ENCODE data around the gene MVK. TPM values are rescaled to one million over a fixed set of nuclear protein-coding genes. Genes with fewer than 3 reads are reported as not detected.

MVK gene
- total and polyA plus RNA-seq, 2 experiments from 2014 or later = 6.7 to 11.8 TPM

DNA sequence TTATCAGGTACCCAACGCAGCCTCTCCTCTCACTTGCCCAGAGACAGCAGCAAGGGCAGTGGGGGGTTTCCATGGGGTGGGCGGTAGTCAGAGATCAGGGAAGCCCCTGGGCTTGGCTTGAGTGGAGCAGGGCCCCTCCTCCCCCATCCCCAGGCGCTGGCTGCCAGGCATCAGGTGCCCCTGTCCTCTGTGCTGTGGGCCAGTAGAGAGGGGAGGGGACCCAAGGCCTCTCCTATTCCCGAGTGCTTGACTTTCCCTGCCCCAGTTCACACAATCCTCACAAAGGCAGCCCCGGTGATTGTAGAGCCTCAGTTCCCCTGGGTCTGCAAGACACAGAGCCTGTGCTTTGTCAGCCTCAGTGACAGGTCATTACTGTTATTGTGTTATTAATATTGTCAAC, 57.7 kb downstream of the MVK start:
- Histone ChIP-seq H3K27me3 (replicated peaks; ENCODE audit: insufficient read depth) (peaks cover 4% of the 10 kb centered on the region), H3K9me2 (ENCODE audit: insufficient read depth) (no peaks in the 10 kb centered on the region), H3K9ac (no peak overlapping the region), H3K9me3 (ENCODE audit: low read depth) (no peaks in the 10 kb centered on the region), H3K36me3 (ENCODE audit: low read depth) (no peaks in the 10 kb centered on the region), H3K79me2 (ENCODE audit: insufficient read depth) (no peaks in the 10 kb centered on the region), H3K4me1 (ENCODE audit: insufficient read depth) (no peaks in the 10 kb centered on the region), H2AFZ (no peak overlapping the region), H4K20me1 (ENCODE audit: insufficient read depth) (no peaks in the 10 kb centered on the region), H3F3A (ENCODE audit: insufficient read depth) (no peaks in the 10 kb centered on the region), H3K27ac (no peak overlapping the region), H3K4me2 (ENCODE audit: unreplicated experiment) (no peak overlapping the region), H3K4me3 (no peak overlapping the region)
- DNase-seq = no peak
- WGBS, 2 experiments (ENCODE audit: low coverage in 1 of 2, low lambda C conversion rate in 2 of 2, missing lambda C conversion rate in 2 of 2) = 40 to 49% methylated on average over 5 of the region's 5 CpGs
- in situ Hi-C loops (cut with MboI) = no loop called here
- TF ChIP-seq EZH2phosphoT487 (IDR thresholded peaks at IDR 0.05; ENCODE audit: insufficient read depth, low read depth) = no peak
- no peak for TF ChIP-seq EZH2 (IDR thresholded peaks at IDR 0.05; ENCODE audit: insufficient read depth, poor library complexity, severe bottlenecking)

- WGBS, 2 experiments (ENCODE audit: low coverage in 1 of 2, low lambda C conversion rate in 2 of 2, missing lambda C conversion rate in 2 of 2) = 45 to 46% methylated on average over 3 of the region's 3 CpGs
- H3K9me3 ChIP-seq (ENCODE audit: low read depth) = no peaks in the 10 kb centered on the region
- no peak for TF ChIP-seq EZH2phosphoT487 (IDR thresholded peaks at IDR 0.05; ENCODE audit: insufficient read depth, low read depth)
- TF ChIP-seq EZH2 (IDR thresholded peaks at IDR 0.05; ENCODE audit: insufficient read depth, poor library complexity, severe bottlenecking) = no peak
- H4K20me1 ChIP-seq (ENCODE audit: insufficient read depth) = no peaks in the 10 kb centered on the region
- H3F3A ChIP-seq (ENCODE audit: insufficient read depth) = no peaks in the 10 kb centered on the region
- no peak overlapping the region for H3K4me2 ChIP-seq (ENCODE audit: unreplicated experiment)
- no peaks in the 10 kb centered on the region for H3K4me1 ChIP-seq (ENCODE audit: insufficient read depth)
- DNase-seq = no peak
- H2AFZ ChIP-seq = no peak overlapping the region
- in situ Hi-C loops (cut with MboI) = no loop called here
- H3K27me3 ChIP-seq (replicated peaks; ENCODE audit: insufficient read depth) = peaks cover 4% of the 10 kb centered on the region
- no peak overlapping the region for H3K4me3 ChIP-seq
- no peaks in the 10 kb centered on the region for H3K79me2 ChIP-seq (ENCODE audit: insufficient read depth)
- H3K9me2 ChIP-seq (ENCODE audit: insufficient read depth) = no peaks in the 10 kb centered on the region
- H3K36me3 ChIP-seq (ENCODE audit: low read depth) = no peaks in the 10 kb centered on the region
- no peak overlapping the region for H3K9ac ChIP-seq
- no peak overlapping the region for H3K27ac ChIP-seq
These were observed 58.2 kb downstream of the MVK start for GRCh38 chr12:109631751-109632150.

GRCh38 chr12:109632342-109632741, 58.7 kb downstream of the MVK start:
- no peak for DNase-seq
- Histone ChIP-seq H3K27ac (no peak overlapping the region), H3K9ac (no peak overlapping the region), H3K9me2 (ENCODE audit: insufficient read depth) (no peaks in the 10 kb centered on the region), H3K79me2 (ENCODE audit: insufficient read depth) (no peaks in the 10 kb centered on the region), H4K20me1 (ENCODE audit: insufficient read depth) (no peaks in the 10 kb centered on the region), H3K36me3 (ENCODE audit: low read depth) (no peaks in the 10 kb centered on the region), H3K4me2 (ENCODE audit: unreplicated experiment) (no peak overlapping the region), H3F3A (ENCODE audit: insufficient read depth) (no peaks in the 10 kb centered on the region), H3K4me3 (no peak overlapping the region), H3K27me3 (replicated peaks; ENCODE audit: insufficient read depth) (peaks cover 4% of the 10 kb centered on the region), H3K9me3 (ENCODE audit: low read depth) (no peaks in the 10 kb centered on the region), H2AFZ (no peak overlapping the region), H3K4me1 (ENCODE audit: insufficient read depth) (no peaks in the 10 kb centered on the region)
- TF ChIP-seq EZH2 (IDR thresholded peaks at IDR 0.05; ENCODE audit: insufficient read depth, poor library complexity, severe bottlenecking) = no peak
- TF ChIP-seq EZH2phosphoT487 (IDR thresholded peaks at IDR 0.05; ENCODE audit: insufficient read depth, low read depth) = no peak
- in situ Hi-C loops (cut with MboI) = no loop called here
- 65 to 79% methylated on average over 8 of the region's 8 CpGs for WGBS, 2 experiments (ENCODE audit: low coverage in 1 of 2, low lambda C conversion rate in 2 of 2, missing lambda C conversion rate in 2 of 2)

DNA sequence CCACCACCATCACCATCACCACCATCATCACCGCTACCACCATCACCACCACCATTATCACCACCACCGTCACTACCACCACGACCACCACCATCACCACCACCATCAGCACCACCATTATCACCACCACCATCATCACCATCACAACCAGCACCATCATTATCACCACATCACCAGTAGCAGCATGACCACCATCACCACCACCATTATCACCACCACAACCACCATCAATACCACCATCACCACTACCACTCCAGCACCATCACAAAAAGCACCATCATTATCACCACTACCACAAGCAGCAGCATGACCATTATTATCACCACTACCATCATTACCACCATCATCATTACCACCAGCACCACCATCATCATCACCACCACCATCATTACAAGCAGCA, 62.1 kb downstream of the MVK start:
- DNase-seq = no peak
- no peak overlapping the region for H3K4me3 ChIP-seq
- H4K20me1 ChIP-seq (ENCODE audit: insufficient read depth) = no peaks in the 10 kb centered on the region
- no peaks in the 10 kb centered on the region for H3K27me3 ChIP-seq (replicated peaks; ENCODE audit: insufficient read depth)
- TF ChIP-seq EZH2phosphoT487 (IDR thresholded peaks at IDR 0.05; ENCODE audit: insufficient read depth, low read depth) (no peak), EZH2 (IDR thresholded peaks at IDR 0.05; ENCODE audit: insufficient read depth, poor library complexity, severe bottlenecking) (no peak)
- no peaks in the 10 kb centered on the region for H3K36me3 ChIP-seq (ENCODE audit: low read depth)
- no peak overlapping the region for H3K9ac ChIP-seq
- no peak overlapping the region for H3K27ac ChIP-seq
- WGBS, 2 experiments (ENCODE audit: low coverage in 1 of 2, low lambda C conversion rate in 2 of 2, missing lambda C conversion rate in 2 of 2) = 71 to 80% methylated on average over 3 of the region's 3 CpGs
- no peaks in the 10 kb centered on the region for H3K9me2 ChIP-seq (ENCODE audit: insufficient read depth)
- H3F3A ChIP-seq (ENCODE audit: insufficient read depth) = no peaks in the 10 kb centered on the region
- no peak overlapping the region for H2AFZ ChIP-seq
- H3K4me1 ChIP-seq (ENCODE audit: insufficient read depth) = no peaks in the 10 kb centered on the region
- H3K4me2 ChIP-seq (ENCODE audit: unreplicated experiment) = no peak overlapping the region
- in situ Hi-C loops (cut with MboI) = no loop called here
- no peaks in the 10 kb centered on the region for H3K79me2 ChIP-seq (ENCODE audit: insufficient read depth)
- H3K9me3 ChIP-seq (ENCODE audit: low read depth) = no peaks in the 10 kb centered on the region

- in situ Hi-C loops (cut with MboI) = no loop called here
- Histone ChIP-seq H3K27me3 (replicated peaks; ENCODE audit: insufficient read depth) (no peaks in the 10 kb centered on the region), H3K9me2 (ENCODE audit: insufficient read depth) (no peaks in the 10 kb centered on the region), H3K79me2 (ENCODE audit: insufficient read depth) (no peaks in the 10 kb centered on the region), H3F3A (ENCODE audit: insufficient read depth) (no peaks in the 10 kb centered on the region), H2AFZ (no peak overlapping the region), H3K9ac (no peak overlapping the region), H3K4me1 (ENCODE audit: insufficient read depth) (no peaks in the 10 kb centered on the region), H3K9me3 (ENCODE audit: low read depth) (no peaks in the 10 kb centered on the region), H3K27ac (no peak overlapping the region), H3K4me2 (ENCODE audit: unreplicated experiment) (no peak overlapping the region), H4K20me1 (ENCODE audit: insufficient read depth) (no peaks in the 10 kb centered on the region), H3K4me3 (no peak overlapping the region), H3K36me3 (ENCODE audit: low read depth) (no peaks in the 10 kb centered on the region)
- TF ChIP-seq EZH2phosphoT487 (IDR thresholded peaks at IDR 0.05; ENCODE audit: insufficient read depth, low read depth) (no peak), EZH2 (IDR thresholded peaks at IDR 0.05; ENCODE audit: insufficient read depth, poor library complexity, severe bottlenecking) (no peak)
- 0 to 1% methylated on average over 6 of the region's 6 CpGs for WGBS, 2 experiments (ENCODE audit: low coverage in 1 of 2, low lambda C conversion rate in 2 of 2, missing lambda C conversion rate in 2 of 2)
- no peak for DNase-seq
These were observed 63.8 kb downstream of the MVK start for GRCh38 chr12:109637348-109637747.

Data from GM23248 (cell line).